OCI-M1 (cell line): ENCODE data around the gene CCL7.

Experiments used
- DNase-seq: peaks from one replicate; lab custom pipeline; 2025; lab: John Stamatoyannopoulos, UW

Gene CCL7

GRCh38 chr17:34246881-34247280, 23.1 kb upstream of the CCL7 start:
- DNase-seq, result peak; percentile 38

GRCh38 chr17:34248511-34249024, 21.5 kb upstream of the CCL7 start:
- DNase-seq, result no peak

- no peak for DNase-seq
These were observed 21.0 kb upstream of the CCL7 start for GRCh38 chr17:34249061-34249460.

GRCh38 chr17:34249478-34249877, 20.5 kb upstream of the CCL7 start:
- DNase-seq, result no peak

GRCh38 chr17:34251186-34251585, 18.8 kb upstream of the CCL7 start:
- DNase-seq, result no peak

- peak; percentile 94 for DNase-seq
These were observed 18.0 kb upstream of the CCL7 start for GRCh38 chr17:34252095-34252443.

- peak; percentile 50 for DNase-seq
These were observed 17.4 kb upstream of the CCL7 start for GRCh38 chr17:34252444-34253138.

GRCh38 chr17:34253139-34253525, 16.9 kb upstream of the CCL7 start:
- DNase-seq, result no peak

GRCh38 chr17:34254146-34254545, 15.9 kb upstream of the CCL7 start:
- DNase-seq, result no peak

GRCh38 chr17:34254651-34255380, 15.2 kb upstream of the CCL7 start, which contains the start of gene CCL2:
Gene CCL2, plus strand, starts transcription at chr17:34255285. Its CDS starts 65 bp downstream, at chr17:34255350.
- DNase-seq, result peak; percentile 67

- DNase-seq, result no peak
These were observed 14.7 kb upstream of the CCL7 start for GRCh38 chr17:34255381-34255732.

GRCh38 chr17:34255841-34256240, 14.2 kb upstream of the CCL7 start:
- no peak for DNase-seq

- DNase-seq, result no peak
These were observed 12.6 kb upstream of the CCL7 start for GRCh38 chr17:34257299-34257985.

- no peak for DNase-seq
These were observed 12.1 kb upstream of the CCL7 start for GRCh38 chr17:34257986-34258326.

- DNase-seq, result no peak
These were observed 10.9 kb upstream of the CCL7 start for GRCh38 chr17:34259146-34259545.

- DNase-seq, result no peak
These were observed 9.2 kb upstream of the CCL7 start for GRCh38 chr17:34260861-34261260.

GRCh38 chr17:34261568-34262337, 8.3 kb upstream of the CCL7 start:
- no peak for DNase-seq

GRCh38 chr17:34265711-34266110, 4.3 kb upstream of the CCL7 start:
- DNase-seq, result no peak

GRCh38 chr17:34275881-34276280, 5.9 kb downstream of the CCL7 start:
- DNase-seq, result no peak

GRCh38 chr17:34276826-34277225, 6.8 kb downstream of the CCL7 start:
- DNase-seq, result no peak

GRCh38 chr17:34283571-34283970, 13.6 kb downstream of the CCL7 start:
- DNase-seq, result no peak

- DNase-seq, result no peak
These were observed 15.3 kb downstream of the CCL7 start, which contains the start of gene CCL11 for GRCh38 chr17:34285286-34285792. Gene CCL11, plus strand, starts transcription at chr17:34285742. Its CDS starts 67 bp downstream, at chr17:34285809.
